ENCODE data around the gene DHX38. TPM values are rescaled to one million over a fixed set of nuclear protein-coding genes. Genes with fewer than 3 reads are reported as not detected.

DHX38 gene
- total RNA-seq, 1 donor from 2014 or later, result 72.9 TPM

DNA sequence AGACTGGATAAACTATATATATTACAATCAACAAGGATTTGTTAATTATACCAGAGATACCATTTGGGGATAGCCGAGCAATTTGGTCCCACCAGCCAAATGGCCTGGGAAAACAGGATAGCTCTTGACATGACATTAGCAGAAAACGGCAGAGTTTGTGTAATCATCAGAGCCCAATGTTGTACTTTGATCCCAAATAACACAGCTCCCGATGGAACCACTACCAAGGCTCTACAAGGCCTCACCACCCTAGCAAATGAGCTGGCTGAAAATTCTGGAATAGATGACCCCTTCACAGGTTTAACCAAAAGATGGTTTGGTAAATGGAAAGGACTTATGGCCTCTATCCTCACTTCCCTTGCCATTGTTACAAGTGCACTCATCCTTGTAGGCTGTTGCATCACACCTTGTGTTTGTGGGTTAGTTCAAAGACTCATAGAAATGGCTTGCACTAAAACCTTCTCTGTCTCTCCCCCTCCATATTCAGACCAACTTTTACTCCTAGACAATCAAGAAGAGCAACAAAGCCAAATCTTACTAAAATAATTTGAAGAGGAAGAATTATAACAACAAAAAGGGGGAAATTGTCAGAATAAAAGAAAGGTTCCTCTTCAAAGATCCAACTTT, 9.8 kb upstream of the DHX38 start:
- DNase-seq (ENCODE audit: low read depth), result peak; percentile 92

DNA sequence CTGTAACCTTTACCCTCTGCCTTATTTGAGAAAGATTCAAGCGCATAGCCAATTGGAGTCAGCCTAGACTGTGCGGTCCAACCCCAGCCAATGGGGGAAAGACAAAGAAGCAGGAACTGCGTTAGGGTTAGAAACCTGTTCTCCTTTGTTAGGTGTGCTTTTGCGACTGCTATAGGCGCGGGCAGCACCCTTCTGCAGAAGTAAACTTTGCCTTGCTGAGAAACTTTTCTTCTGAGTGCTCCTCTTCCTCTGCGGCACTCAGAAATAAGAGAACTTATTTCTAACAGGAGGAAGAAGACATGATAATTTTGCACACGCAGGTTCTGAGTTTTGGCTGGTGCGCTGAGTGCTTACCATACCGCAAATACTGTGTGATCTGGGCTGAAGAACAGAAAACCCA, 9.2 kb upstream of the DHX38 start:
- DNase-seq (ENCODE audit: low read depth), result no peak

DNA sequence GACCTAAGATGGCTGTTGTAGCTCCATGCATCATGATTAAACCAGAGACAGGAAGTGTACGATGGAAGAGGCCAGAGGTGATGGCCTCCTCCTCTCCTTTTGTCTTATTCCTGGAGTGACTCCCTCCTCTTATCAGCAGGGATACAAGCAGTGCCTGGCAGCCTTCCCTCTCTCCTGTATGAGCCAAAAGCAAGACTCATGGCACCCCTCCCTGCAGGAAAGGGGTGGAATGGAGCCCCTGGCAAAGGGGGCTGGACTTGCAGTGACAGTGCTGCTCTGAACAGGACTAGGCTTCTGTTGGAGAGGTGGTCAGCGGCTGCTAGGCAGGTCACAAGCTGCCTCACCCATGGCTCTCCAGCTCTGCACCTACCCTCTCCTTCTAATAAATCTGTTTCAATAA, 8.6 kb upstream of the DHX38 start:
- no peak for DNase-seq (ENCODE audit: low read depth)

DNA sequence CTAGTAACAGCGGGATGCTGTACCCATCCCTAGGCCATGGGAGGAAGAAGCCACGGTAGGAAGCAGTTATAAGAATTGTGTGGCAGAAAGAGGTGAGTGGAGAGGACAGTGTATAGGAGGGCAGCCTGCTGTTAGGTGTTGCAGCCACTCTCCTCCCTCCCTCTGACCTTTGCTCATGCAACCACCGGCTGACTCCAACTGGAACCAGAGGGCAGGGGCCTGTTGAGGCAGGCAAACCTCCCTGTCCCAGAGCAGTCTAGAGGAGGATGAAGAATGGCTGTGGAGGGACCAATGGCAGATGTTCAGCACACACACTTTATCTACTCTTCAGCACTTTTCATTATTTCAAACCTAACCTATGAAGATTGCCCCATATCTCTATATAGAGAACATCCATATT, 2.4 kb upstream of the DHX38 start:
- DNase-seq (ENCODE audit: low read depth), result no peak

DNA sequence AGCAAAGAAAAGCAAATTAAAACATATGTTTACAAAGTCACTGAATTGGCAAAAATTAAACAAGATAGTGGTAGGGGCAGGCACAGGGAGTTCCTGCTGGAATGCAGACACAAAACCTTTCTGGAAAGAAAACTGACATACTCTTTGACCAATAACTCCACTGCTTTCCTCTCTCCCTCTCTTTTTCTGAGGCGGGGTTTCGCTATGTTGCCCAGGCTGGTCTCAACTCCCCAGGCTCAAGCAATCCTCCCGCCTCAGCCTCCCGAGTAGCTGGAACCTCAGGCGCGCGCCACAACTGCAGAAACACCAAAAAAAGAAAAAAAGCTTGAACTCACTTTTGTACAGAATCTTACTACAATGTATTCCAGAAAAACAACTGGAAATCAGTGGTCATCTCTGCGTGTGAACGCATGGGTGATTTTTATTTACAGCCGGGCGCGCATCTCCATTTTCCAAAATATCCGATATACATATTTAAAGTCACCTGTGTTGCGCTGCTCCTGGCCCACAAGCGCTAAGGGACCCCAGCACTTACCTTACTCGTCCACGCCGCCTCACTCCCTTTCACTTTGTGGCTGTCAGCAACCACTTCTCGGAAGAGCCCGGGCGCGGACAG, 707 bp upstream of the DHX38 start:
- peak; percentile 63 for DNase-seq (ENCODE audit: low read depth)

DNA sequence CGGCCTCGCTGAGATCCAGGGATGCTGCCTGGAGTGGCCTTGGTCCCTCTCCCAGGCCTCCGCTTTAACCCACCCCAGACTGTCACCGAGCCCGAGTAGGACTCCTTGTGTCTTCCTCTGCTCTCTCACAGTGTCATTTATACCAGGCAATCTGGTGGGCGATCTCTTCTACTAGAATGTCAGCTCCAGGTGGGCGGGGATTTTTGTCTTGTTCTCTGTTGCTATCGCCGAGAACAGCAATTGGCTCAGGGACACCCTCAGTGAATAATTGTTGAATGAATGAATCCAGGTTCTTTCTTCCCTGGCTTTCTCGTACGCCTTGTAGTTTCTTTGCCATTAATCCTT, 591 bp downstream of the DHX38 start:
- no peak for DNase-seq (ENCODE audit: low read depth)

DNA sequence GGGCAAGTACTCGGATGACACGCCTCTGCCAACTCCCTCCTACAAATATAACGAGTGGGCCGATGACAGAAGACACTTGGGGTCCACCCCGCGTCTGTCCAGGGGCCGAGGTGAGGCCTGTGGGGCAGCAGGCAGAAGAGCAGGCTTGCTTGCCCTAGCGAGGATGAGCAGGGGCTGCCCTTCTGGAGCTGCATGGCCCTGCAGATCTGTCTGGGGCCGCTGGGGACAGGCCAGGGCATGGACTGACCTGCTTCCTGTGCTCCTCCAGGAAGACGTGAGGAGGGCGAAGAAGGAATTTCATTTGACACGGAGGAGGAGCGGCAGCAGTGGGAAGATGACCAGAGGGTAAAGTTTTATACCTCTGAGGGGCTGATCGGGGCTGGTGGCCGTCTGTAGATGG, 5.3 kb downstream of the DHX38 start:
- DNase-seq (ENCODE audit: low read depth), result no peak

DNA sequence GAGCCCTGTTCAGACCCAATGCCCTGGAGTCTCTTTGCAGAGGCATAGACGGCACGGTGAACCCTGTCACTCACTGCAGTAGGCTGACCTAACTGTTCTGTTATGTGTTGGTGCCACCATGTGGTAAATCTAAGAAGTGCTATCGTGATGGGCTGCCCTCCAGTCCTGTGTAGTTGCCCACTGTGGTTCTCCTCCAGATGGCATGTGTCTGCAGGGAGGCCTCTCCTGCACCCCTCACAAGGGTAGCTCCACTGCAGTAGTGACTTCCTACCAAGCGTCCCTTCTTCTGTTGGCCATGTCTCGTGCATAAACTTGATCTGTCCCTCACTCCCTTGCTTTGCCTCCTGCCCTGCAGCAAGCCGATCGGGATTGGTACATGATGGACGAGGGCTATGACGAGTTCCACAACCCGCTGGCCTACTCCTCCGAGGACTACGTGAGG, 5.8 kb downstream of the DHX38 start:
- DNase-seq (ENCODE audit: low read depth), result peak; percentile 52

DNA sequence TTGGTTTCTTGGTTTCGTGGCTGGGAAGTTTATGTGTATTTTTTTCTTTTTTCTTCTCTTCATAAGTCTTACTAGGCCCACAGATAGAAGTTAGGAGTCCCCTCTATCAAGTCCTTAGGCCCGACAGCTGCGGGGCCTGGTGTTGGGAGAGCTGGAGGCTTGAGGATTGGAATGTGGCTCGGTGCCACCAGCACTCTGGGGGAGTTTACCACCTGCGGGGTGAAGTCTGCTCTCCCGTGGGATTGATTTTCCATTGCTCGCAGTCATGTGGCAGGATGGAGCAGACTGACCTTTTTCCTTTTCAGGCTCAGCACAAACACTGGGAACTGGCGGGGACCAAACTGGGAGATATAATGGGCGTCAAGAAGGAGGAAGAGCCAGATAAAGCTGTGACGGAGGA, 7.5 kb downstream of the DHX38 start:
- DNase-seq (ENCODE audit: low read depth), result no peak

DNA sequence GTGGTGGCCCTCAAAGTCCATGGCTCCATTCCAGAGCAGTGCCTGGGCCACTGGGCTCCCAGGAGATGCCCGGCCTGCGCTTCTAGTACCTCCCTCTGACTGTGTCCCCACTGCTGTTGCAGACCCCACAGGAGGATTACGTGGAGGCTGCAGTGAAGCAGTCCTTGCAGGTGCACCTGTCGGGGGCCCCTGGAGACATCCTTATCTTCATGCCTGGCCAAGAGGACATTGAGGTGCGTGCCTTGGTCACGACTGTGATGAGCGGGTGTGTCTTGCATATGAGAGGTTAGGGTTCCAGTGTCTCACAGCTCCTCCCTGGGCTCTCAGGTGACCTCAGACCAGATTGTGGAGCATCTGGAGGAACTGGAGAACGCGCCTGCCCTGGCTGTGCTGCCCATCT, 11.3 kb downstream of the DHX38 start:
- no peak for DNase-seq (ENCODE audit: low read depth)

DNA sequence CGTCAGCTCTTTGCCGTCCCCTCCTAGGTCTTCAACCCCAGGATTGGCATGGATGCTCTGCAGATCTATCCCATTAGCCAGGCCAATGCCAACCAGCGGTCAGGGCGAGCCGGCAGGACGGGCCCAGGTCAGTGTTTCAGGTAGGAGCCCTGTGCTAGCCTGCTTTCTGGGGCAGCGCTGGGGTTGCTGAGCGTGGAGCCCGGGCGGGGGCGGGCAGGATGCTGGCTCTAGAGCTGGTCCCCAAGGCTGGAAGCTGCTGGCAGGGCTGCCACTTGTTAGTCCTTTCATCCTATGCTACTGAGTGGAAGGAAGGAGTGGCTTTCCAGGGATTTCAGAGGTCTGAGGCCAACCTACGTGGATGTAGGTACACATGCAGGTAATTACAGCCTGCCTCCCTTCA, 12.3 kb downstream of the DHX38 start:
- no peak for DNase-seq (ENCODE audit: low read depth)

DNA sequence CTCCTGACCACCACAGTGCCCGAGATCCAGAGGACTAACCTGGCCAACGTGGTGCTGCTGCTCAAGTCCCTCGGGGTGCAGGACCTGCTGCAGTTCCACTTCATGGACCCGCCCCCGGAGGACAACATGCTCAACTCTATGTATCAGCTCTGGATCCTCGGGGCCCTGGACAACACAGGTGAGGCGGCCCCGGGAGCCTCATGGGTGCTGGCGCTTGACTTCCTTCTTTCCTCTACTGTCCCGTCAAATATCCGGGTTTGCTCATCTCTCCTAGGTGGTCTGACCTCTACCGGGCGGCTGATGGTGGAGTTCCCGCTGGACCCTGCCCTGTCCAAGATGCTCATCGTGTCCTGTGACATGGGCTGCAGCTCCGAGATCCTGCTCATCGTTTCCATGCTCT, 13.7 kb downstream of the DHX38 start:
- no peak for DNase-seq (ENCODE audit: low read depth)

DNA sequence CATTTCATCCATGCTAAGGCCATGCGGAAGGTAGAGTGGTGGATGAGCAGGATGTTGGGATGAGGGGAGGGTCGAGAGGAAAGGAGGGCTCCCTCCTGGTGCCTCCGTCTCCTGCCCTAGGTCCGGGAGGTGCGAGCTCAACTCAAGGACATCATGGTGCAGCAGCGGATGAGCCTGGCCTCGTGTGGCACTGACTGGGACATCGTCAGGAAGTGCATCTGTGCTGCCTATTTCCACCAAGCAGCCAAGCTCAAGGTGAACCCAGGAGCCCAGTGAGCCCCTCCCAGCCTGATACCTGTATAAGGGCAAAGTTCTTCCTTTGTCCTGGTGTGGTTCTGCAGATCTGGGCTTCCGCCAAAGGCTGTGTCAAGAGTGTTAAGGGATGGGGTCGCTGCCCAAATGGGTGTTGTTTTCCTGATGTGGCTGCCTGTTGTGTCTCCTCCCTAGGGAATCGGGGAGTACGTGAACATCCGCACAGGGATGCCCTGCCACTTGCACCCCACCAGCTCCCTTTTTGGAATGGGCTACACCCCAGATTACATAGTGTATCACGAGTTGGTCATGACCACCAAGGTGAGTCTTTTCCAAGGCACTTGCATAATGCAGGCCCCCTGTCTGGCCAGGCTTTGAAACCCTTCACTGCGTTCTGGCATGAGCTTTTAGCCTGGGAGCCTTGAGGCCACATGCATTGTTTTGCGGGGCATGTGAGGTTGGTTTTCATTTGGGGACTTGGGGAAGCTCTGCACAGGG, 14.9 kb downstream of the DHX38 start:
- no peak for DNase-seq (ENCODE audit: low read depth)

DNA sequence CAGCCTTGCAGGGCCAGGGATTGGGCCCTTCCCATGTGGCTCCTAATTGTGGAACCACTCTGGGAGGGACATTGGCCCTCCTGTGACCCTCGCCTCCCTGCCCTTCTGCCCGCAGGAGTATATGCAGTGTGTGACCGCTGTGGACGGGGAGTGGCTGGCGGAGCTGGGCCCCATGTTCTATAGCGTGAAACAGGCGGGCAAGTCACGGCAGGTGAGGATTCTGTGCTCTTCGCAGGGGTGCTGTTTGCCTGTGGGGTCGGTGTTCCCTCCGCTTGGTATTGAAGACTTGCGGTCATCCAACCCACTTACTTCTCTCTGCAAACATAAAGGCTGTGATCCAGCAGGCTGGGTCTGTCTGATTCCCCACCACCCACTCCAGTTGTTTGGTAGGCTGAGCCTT, 15.7 kb downstream of the DHX38 start:
- no peak for DNase-seq (ENCODE audit: low read depth)

DNA sequence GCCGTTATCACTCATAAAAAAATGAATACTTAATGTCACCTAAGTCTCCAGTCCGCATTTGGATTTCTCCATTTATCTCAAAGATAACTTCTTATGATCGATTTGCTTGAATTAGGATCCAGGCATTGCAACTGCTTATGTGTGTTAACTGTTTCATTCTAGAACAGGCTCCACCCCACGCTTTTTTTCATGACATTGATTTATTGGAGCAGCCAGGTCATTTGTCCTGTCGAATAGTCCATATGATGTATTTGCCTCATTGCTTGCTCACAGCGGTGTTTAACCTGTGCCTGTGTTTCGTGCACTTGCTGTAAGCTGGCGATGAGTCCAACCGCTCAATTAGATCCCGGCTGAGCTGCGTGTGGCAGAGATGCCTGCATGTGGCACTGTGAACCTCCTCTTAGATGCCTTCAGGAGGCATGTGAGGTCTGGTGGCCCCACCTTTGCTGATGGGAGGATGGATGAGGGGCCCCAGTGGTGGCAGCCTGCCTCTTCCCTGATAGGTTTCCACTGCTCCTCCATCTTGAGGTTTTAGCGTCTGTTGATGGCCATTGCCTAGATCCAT, 16.4 kb downstream of the DHX38 start:
- DNase-seq (ENCODE audit: low read depth), result no peak

DNA sequence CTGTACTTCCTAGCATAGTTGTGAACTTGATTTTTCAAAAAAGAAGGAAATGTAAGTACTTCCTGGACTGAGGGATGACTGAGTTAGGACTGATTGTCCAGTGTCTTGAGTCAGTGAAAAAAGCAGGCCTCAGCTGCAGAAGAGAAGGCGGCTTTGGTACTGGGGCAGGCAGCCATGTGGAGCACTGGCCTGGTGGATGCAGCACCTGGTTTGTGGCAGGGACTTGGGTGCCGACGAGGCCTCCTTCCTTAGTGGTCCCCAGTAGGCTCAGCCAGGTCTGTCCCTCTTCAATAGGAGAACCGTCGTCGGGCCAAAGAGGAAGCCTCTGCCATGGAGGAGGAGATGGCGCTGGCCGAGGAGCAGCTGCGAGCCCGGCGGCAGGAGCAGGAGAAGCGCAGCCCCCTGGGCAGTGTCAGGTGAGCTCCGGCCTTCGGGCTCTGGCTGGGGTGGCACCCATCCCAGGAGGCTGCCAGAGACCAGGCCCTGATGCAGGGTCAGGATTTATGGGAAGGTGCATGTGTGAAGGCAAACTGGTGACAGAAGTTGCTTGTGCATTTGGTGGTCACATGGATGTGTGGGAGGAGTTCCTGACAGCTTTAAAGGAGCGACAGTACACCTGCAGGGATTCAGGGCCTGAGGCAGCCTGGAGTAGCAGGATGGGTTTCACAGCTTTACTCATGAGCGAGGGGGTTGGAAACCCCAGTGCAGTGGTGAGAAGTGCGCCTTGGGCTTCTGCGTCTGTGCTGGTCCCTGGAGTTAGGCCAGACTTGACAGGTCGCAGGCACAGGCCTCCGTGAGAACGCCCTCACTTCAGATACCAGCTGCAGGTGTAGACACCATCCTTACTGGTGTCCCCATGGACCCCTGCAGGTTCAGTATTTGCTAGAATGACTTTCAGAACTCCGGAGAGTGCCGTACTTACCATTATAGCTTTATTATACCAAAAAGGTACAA, 17.3 kb downstream of the DHX38 start:
- DNase-seq (ENCODE audit: low read depth), result no peak

DNA sequence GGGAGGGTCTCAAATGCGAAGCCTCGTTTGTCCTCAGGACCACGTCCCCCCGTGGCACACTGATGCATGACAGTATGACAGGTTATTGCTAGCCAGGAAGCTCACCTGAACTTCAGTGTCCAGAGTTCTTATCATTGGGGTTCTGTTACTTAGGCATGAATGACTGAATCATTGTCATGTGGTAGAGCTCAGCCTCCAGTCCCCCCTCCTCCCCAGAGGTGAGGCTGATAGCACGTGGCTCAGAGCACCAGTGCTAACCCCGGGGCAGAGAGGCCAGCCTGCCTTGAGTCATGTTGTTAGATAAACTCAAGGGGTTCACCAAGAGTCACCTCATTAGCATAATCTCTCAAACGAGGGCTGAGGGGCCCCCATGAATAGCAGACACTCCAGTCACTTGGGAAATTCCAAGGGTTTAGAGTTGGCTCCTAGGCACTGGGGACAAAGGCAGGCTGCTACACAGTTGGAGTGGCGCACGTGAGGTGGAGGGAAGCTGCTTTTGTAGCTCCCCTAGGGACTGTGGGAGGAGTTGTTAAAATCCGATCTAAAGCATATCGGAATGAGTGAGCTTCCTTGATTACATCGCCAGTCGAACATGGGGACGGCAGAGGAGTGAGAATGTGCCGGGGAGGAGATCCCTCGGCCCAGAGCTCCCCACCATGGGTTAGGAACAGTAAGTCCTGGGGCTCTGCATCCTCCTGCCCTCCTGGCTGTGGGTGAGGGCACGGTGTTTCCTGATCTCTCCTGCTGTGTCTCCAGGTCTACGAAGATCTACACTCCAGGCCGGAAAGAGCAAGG, 18.2 kb downstream of the DHX38 start:
- no peak for DNase-seq (ENCODE audit: low read depth)

DNA sequence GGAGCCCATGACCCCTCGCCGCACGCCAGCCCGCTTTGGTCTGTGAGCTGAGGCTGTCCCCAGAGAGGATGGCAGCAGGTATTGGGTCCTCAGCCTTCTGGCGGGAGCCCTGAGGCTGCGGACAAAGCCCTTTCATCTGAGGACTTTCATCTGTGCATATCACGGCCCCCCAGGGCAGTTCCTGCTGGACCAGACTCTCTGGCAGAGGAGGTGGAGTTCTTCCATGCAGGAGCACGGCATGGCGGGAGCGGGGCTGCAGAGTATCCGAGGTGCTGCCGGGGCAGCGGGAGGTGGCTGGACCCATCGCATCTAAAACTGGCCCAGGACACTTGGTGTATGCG, 18.8 kb downstream of the DHX38 start:
- DNase-seq (ENCODE audit: low read depth), result no peak

DNA sequence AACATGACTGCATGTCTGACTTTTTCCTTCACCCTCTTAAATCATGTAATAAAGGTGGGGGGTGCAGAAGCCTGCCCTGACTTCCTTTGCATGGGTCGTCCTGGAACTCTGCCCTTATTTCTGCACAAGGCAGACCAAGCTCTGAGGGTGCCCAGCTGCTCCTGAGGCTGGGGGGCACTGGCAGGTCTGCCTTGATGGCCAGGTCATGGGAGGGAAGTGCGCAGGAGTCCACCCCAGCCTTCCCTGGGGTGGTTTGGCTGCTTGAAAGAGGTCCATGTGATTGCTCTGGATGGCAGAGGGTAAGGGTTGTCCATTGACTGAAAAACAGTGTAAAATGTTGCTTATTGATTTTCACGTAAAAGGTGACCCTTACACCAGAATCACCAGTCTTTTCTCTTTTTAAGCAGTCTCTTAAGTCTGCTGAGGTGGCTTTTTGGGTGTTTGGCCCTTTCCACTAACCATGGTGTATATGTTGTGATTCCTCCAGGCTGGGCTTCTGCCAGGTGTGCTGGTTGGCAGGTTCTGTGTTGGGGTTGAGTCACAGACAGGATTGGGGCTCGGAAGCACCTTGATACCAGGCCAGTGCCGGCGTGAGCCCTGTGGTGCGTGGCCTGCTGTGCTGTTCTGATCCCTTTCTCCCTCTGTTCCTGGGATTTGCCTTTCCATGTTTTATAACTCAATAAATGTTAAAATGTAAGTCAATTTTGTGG, 19.4 kb downstream of the DHX38 start:
- DNase-seq (ENCODE audit: low read depth), result no peak

DNA sequence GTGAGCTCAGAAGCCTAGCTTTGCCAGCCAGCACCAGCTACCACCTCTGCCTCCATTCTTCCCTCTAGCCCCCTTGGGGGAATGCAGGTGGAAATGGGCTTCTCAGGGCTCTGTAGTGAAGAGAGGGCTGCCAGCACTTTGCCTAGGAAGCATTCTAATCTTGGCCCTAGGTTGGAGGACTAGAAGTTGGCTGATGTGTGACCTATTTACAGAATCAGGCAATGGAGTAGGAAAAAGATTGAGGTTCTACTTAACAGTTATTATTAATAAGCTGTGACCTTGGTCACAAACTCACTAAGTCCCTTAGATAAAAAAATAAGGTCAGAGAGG, 19.9 kb downstream of the DHX38 start:
- no peak for DNase-seq (ENCODE audit: low read depth)

DNA sequence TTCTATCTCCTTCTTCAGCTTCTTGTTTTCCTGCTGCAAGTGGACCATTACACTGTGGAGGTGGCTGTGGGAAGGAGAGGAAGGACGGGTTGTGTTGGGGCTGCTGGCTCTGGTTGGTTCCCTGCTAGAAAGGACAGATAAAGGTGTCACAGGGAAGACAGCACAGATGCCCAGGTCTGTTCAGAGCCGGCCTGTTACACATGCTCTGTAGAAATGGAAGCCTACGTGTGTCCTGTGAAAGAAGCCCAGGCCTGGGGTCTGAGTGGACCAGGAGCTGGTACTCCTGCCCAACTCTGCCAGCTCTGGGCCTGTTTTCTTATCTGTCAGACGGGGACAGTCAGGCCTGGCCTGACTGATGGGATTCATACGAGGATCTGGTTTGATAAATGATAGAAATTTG, 26.4 kb downstream of the DHX38 start:
- no peak for DNase-seq (ENCODE audit: low read depth)

Measured in renal cortical epithelial cell (primary cell).